ENCODE measurements around the gene PLET1. TPM values are rescaled to one million over a fixed set of nuclear protein-coding genes. Genes with fewer than 3 reads are reported as not detected.

PLET1 gene
- total RNA-seq, 4 donors from 2014 or later: not detected

- DNase-seq: no peak
- intact Hi-C loops (cut with DNase I; ENCODE audit: low total_unique reads): no loop called here
- Histone ChIP-seq H3K36me3 (no peaks in the 10 kb centered on the region), H3K4me1 (no peaks in the 10 kb centered on the region), H3K27ac (no peak overlapping the region), H3K27me3 (no peaks in the 10 kb centered on the region), H3K4me3 (no peak overlapping the region), H3K9me3 (no peaks in the 10 kb centered on the region)
- TF ChIP-seq, protein P1, sequence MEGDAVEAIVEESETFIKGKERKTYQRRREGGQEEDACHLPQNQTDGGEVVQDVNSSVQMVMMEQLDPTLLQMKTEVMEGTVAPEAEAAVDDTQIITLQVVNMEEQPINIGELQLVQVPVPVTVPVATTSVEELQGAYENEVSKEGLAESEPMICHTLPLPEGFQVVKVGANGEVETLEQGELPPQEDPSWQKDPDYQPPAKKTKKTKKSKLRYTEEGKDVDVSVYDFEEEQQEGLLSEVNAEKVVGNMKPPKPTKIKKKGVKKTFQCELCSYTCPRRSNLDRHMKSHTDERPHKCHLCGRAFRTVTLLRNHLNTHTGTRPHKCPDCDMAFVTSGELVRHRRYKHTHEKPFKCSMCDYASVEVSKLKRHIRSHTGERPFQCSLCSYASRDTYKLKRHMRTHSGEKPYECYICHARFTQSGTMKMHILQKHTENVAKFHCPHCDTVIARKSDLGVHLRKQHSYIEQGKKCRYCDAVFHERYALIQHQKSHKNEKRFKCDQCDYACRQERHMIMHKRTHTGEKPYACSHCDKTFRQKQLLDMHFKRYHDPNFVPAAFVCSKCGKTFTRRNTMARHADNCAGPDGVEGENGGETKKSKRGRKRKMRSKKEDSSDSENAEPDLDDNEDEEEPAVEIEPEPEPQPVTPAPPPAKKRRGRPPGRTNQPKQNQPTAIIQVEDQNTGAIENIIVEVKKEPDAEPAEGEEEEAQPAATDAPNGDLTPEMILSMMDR (IDR thresholded peaks at IDR 0.05): no peak
- no peak for TF ChIP-seq POLR2A (IDR thresholded peaks at IDR 0.05)
These were observed 36.7 kb upstream of the PLET1 start for GRCh38 chr11:112297248-112297866.

- no peak for TF ChIP-seq POLR2A (IDR thresholded peaks at IDR 0.05)
- TF ChIP-seq, protein P1 (IDR thresholded peaks at IDR 0.05): no peak
- Histone ChIP-seq H3K27me3 (no peaks in the 10 kb centered on the region), H3K9me3 (no peaks in the 10 kb centered on the region), H3K36me3 (no peaks in the 10 kb centered on the region), H3K4me1 (no peaks in the 10 kb centered on the region), H3K27ac (no peak overlapping the region), H3K4me3 (no peak overlapping the region)
- intact Hi-C loops (cut with DNase I; ENCODE audit: low total_unique reads): no loop called here
- no peak for DNase-seq
These were observed 35.4 kb upstream of the PLET1 start for GRCh38 chr11:112296044-112296443.

GRCh38 chr11:112294688-112295340, 34.2 kb upstream of the PLET1 start:
- H3K27ac ChIP-seq: no peak overlapping the region
- H3K27me3 ChIP-seq: no peaks in the 10 kb centered on the region
- H3K9me3 ChIP-seq: no peaks in the 10 kb centered on the region
- intact Hi-C loops (cut with DNase I; ENCODE audit: low total_unique reads): no loop called here
- H3K4me1 ChIP-seq: no peaks in the 10 kb centered on the region
- TF ChIP-seq, protein P1 (IDR thresholded peaks at IDR 0.05): no peak
- no peak for TF ChIP-seq POLR2A (IDR thresholded peaks at IDR 0.05)
- H3K36me3 ChIP-seq: no peaks in the 10 kb centered on the region
- DNase-seq: no peak
- no peak overlapping the region for H3K4me3 ChIP-seq

DNA sequence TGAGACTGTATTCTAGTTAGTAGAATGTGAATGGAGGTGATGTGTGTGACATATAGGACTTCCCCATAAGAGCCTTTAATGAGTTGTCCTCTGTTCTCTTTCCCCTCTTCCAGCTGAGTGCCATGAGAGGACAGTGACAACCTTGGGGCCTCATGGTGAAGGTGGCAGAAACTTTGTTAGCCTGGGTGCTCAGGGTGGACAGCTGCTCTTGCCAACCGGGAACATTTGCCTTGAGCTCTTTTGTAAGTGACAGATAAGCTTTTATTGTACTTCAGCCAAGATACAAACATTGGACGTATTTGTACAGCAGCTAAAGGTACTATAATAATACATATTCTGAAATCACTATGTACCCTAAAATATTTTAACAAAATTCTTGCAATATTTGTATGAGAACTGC, 33.0 kb upstream of the PLET1 start:
- H3K36me3 ChIP-seq: no peaks in the 10 kb centered on the region
- TF ChIP-seq, protein P1 (IDR thresholded peaks at IDR 0.05): no peak
- no peak for TF ChIP-seq POLR2A (IDR thresholded peaks at IDR 0.05)
- H3K4me1 ChIP-seq: no peaks in the 10 kb centered on the region
- no peak overlapping the region for H3K27ac ChIP-seq
- intact Hi-C loops (cut with DNase I; ENCODE audit: low total_unique reads): no loop called here
- H3K4me3 ChIP-seq: no peak overlapping the region
- DNase-seq: no peak
- H3K27me3 ChIP-seq: no peaks in the 10 kb centered on the region
- no peaks in the 10 kb centered on the region for H3K9me3 ChIP-seq

- H3K4me3 ChIP-seq: no peak overlapping the region
- H3K9me3 ChIP-seq: no peaks in the 10 kb centered on the region
- intact Hi-C loops (cut with DNase I; ENCODE audit: low total_unique reads): no loop called here
- H3K27me3 ChIP-seq: no peaks in the 10 kb centered on the region
- H3K27ac ChIP-seq: peak overlapping the region in 1 of 2 donors; percentile 9
- no peaks in the 10 kb centered on the region for H3K4me1 ChIP-seq
- no peaks in the 10 kb centered on the region for H3K36me3 ChIP-seq
- DNase-seq: peak in 1 of 2 donors; percentile 36
- TF ChIP-seq POLR2A (IDR thresholded peaks at IDR 0.05): no peak
- TF ChIP-seq, protein P1 (IDR thresholded peaks at IDR 0.05): no peak
These were observed 32.2 kb upstream of the PLET1 start for GRCh38 chr11:112292785-112293407.
